ENCODE data around the gene PRKD2.
A peak's percentile ranks its signal among the peaks of the same experiment; 100 is the strongest.

The PRKD2 gene

GRCh38 chr19:46670813-46671212 lies 46.1 kb downstream of the PRKD2 start:
- Histone ChIP-seq H3K27me3 (replicated peaks; ENCODE audit: control insufficient read depth, insufficient read depth, low read length) (no peaks in the 10 kb centered on the region), H3K4me3 (ENCODE audit: low read length) (no peak overlapping the region), H3K9me3 (ENCODE audit: control insufficient read depth, low read length) (no peaks in the 10 kb centered on the region), H3K36me3 (ENCODE audit: control insufficient read depth, insufficient read depth, low read length, severe bottlenecking) (peaks cover 21% of the 10 kb centered on the region), H3K4me1 (ENCODE audit: control insufficient read depth, insufficient read depth, low read length) (no peaks in the 10 kb centered on the region), H3K9ac (ENCODE audit: low read length) (no peak overlapping the region)
- peak; percentile 31 for DNase-seq (ENCODE audit: low read depth)

GRCh38 chr19:46668662-46669061 lies 48.3 kb downstream of the PRKD2 start:
- no peak for DNase-seq (ENCODE audit: low read depth)
- Histone ChIP-seq H3K9me3 (ENCODE audit: control insufficient read depth, low read length) (no peaks in the 10 kb centered on the region), H3K9ac (ENCODE audit: low read length) (no peak overlapping the region), H3K27me3 (replicated peaks; ENCODE audit: control insufficient read depth, insufficient read depth, low read length) (peaks cover 5% of the 10 kb centered on the region), H3K36me3 (ENCODE audit: control insufficient read depth, insufficient read depth, low read length, severe bottlenecking) (peaks cover 7% of the 10 kb centered on the region), H3K4me3 (ENCODE audit: low read length) (no peak overlapping the region), H3K4me1 (ENCODE audit: control insufficient read depth, insufficient read depth, low read length) (no peaks in the 10 kb centered on the region)

GRCh38 chr19:46665072-46665471 lies 51.8 kb downstream of the PRKD2 start:
- DNase-seq (ENCODE audit: low read depth): no peak
- Histone ChIP-seq H3K9ac (ENCODE audit: low read length) (no peak overlapping the region), H3K4me3 (ENCODE audit: low read length) (no peak overlapping the region), H3K36me3 (ENCODE audit: control insufficient read depth, insufficient read depth, low read length, severe bottlenecking) (no peaks in the 10 kb centered on the region), H3K4me1 (ENCODE audit: control insufficient read depth, insufficient read depth, low read length) (peaks cover 18% of the 10 kb centered on the region), H3K27me3 (replicated peaks; ENCODE audit: control insufficient read depth, insufficient read depth, low read length) (peaks cover 5% of the 10 kb centered on the region), H3K9me3 (ENCODE audit: control insufficient read depth, low read length) (no peaks in the 10 kb centered on the region)

- H3K9ac ChIP-seq (ENCODE audit: low read length): peak overlapping the region; percentile 73
- H3K4me1 ChIP-seq (ENCODE audit: control insufficient read depth, insufficient read depth, low read length): peaks cover 27% of the 10 kb centered on the region
- peaks cover 5% of the 10 kb centered on the region for H3K27me3 ChIP-seq (replicated peaks; ENCODE audit: control insufficient read depth, insufficient read depth, low read length)
- DNase-seq (ENCODE audit: low read depth): peak; percentile 96
- peak overlapping the region; percentile 79 for H3K4me3 ChIP-seq (ENCODE audit: low read length)
- no peaks in the 10 kb centered on the region for H3K36me3 ChIP-seq (ENCODE audit: control insufficient read depth, insufficient read depth, low read length, severe bottlenecking)
- no peaks in the 10 kb centered on the region for H3K9me3 ChIP-seq (ENCODE audit: control insufficient read depth, low read length)
These were observed 55.0 kb downstream of the PRKD2 start for GRCh38 chr19:46661735-46662592.

- peak; percentile 100 for DNase-seq (ENCODE audit: low read depth)
- H3K4me1 ChIP-seq (ENCODE audit: control insufficient read depth, insufficient read depth, low read length): peaks cover 27% of the 10 kb centered on the region
- peak within 1 kb of the TSS; percentile 79 for H3K9ac ChIP-seq (ENCODE audit: low read length)
- H3K4me3 ChIP-seq (ENCODE audit: low read length): peak within 1 kb of the TSS; percentile 85
- no peaks in the 10 kb centered on the region for H3K36me3 ChIP-seq (ENCODE audit: control insufficient read depth, insufficient read depth, low read length, severe bottlenecking)
- H3K9me3 ChIP-seq (ENCODE audit: control insufficient read depth, low read length): no peaks in the 10 kb centered on the region
- H3K27me3 ChIP-seq (replicated peaks; ENCODE audit: control insufficient read depth, insufficient read depth, low read length): peaks cover 5% of the 10 kb centered on the region
These were observed 55.7 kb downstream of the PRKD2 start, which contains the start of gene DACT3 for GRCh38 chr19:46661020-46661731. TSS of gene DACT3 (minus strand) at chr19:46661182. CDS start at chr19:46661064, 118 bp downstream.

- peak overlapping the region; percentile 85 for H3K4me3 ChIP-seq (ENCODE audit: low read length)
- no peak for DNase-seq (ENCODE audit: low read depth)
- no peaks in the 10 kb centered on the region for H3K9me3 ChIP-seq (ENCODE audit: control insufficient read depth, low read length)
- H3K27me3 ChIP-seq (replicated peaks; ENCODE audit: control insufficient read depth, insufficient read depth, low read length): peaks cover 5% of the 10 kb centered on the region
- peaks cover 27% of the 10 kb centered on the region for H3K4me1 ChIP-seq (ENCODE audit: control insufficient read depth, insufficient read depth, low read length)
- H3K9ac ChIP-seq (ENCODE audit: low read length): peak overlapping the region; percentile 79
- H3K36me3 ChIP-seq (ENCODE audit: control insufficient read depth, insufficient read depth, low read length, severe bottlenecking): no peaks in the 10 kb centered on the region
These were observed 56.3 kb downstream of the PRKD2 start for GRCh38 chr19:46660551-46661019.

- no peaks in the 10 kb centered on the region for H3K36me3 ChIP-seq (ENCODE audit: control insufficient read depth, insufficient read depth, low read length, severe bottlenecking)
- peak; percentile 66 for DNase-seq (ENCODE audit: low read depth)
- H3K4me1 ChIP-seq (ENCODE audit: control insufficient read depth, insufficient read depth, low read length): peaks cover 27% of the 10 kb centered on the region
- peak overlapping the region; percentile 85 for H3K4me3 ChIP-seq (ENCODE audit: low read length)
- peak overlapping the region; percentile 79 for H3K9ac ChIP-seq (ENCODE audit: low read length)
- H3K9me3 ChIP-seq (ENCODE audit: control insufficient read depth, low read length): no peaks in the 10 kb centered on the region
- H3K27me3 ChIP-seq (replicated peaks; ENCODE audit: control insufficient read depth, insufficient read depth, low read length): peaks cover 5% of the 10 kb centered on the region
These were observed 56.9 kb downstream of the PRKD2 start for GRCh38 chr19:46660008-46660517.

GRCh38 chr19:46659151-46660007 lies 57.5 kb downstream of the PRKD2 start:
- Histone ChIP-seq H3K9ac (ENCODE audit: low read length) (peak overlapping the region; percentile 79), H3K9me3 (ENCODE audit: control insufficient read depth, low read length) (no peaks in the 10 kb centered on the region), H3K36me3 (ENCODE audit: control insufficient read depth, insufficient read depth, low read length, severe bottlenecking) (no peaks in the 10 kb centered on the region), H3K27me3 (replicated peaks; ENCODE audit: control insufficient read depth, insufficient read depth, low read length) (peaks cover 4% of the 10 kb centered on the region), H3K4me3 (ENCODE audit: low read length) (peak overlapping the region; percentile 85), H3K4me1 (ENCODE audit: control insufficient read depth, insufficient read depth, low read length) (peaks cover 27% of the 10 kb centered on the region)
- peak; percentile 51 for DNase-seq (ENCODE audit: low read depth)

GRCh38 chr19:46656541-46656940 lies 60.4 kb downstream of the PRKD2 start:
- Histone ChIP-seq H3K9ac (ENCODE audit: low read length) (no peak overlapping the region), H3K36me3 (ENCODE audit: control insufficient read depth, insufficient read depth, low read length, severe bottlenecking) (no peaks in the 10 kb centered on the region), H3K9me3 (ENCODE audit: control insufficient read depth, low read length) (no peaks in the 10 kb centered on the region), H3K4me1 (ENCODE audit: control insufficient read depth, insufficient read depth, low read length) (peaks cover 17% of the 10 kb centered on the region), H3K27me3 (replicated peaks; ENCODE audit: control insufficient read depth, insufficient read depth, low read length) (no peaks in the 10 kb centered on the region), H3K4me3 (ENCODE audit: low read length) (no peak overlapping the region)
- no peak for DNase-seq (ENCODE audit: low read depth)

GRCh38 chr19:46654621-46655152 lies 62.2 kb downstream of the PRKD2 start:
- H3K4me1 ChIP-seq (ENCODE audit: control insufficient read depth, insufficient read depth, low read length): peaks cover 5% of the 10 kb centered on the region
- no peaks in the 10 kb centered on the region for H3K36me3 ChIP-seq (ENCODE audit: control insufficient read depth, insufficient read depth, low read length, severe bottlenecking)
- H3K9me3 ChIP-seq (ENCODE audit: control insufficient read depth, low read length): no peaks in the 10 kb centered on the region
- no peaks in the 10 kb centered on the region for H3K27me3 ChIP-seq (replicated peaks; ENCODE audit: control insufficient read depth, insufficient read depth, low read length)
- H3K9ac ChIP-seq (ENCODE audit: low read length): no peak overlapping the region
- H3K4me3 ChIP-seq (ENCODE audit: low read length): no peak overlapping the region
- no peak for DNase-seq (ENCODE audit: low read depth)
